Esophagus squamous epithelium (tissue), 5 donors: ENCODE results near the gene PI4K2A. TPM values are rescaled to one million over a fixed set of nuclear protein-coding genes. Genes with fewer than 3 reads are reported as not detected.
A peak's percentile ranks its signal among the peaks of the same experiment; 100 is the strongest.

Experiments
- DNase-seq: peaks from one replicate; lab custom pipeline; 2025; lab: John Stamatoyannopoulos, UW
- H3K27ac ChIP-seq, 4 donors: fragments of 200-600 bp; sonication (generic); one replicate each; pipeline ENCODE4 v1.5.1; 2016 to 2019; ENCODE audit warnings: mild to moderate bottlenecking in 1 of 4
- H3K27me3 ChIP-seq, 4 donors: fragments of 200-600 bp; sonication (generic); 1 replicate in 3 of 4; 2 replicates in 1 of 4; pipeline versions ENCODE4 v1.5.1 to v1.6.0; 2017 to 2021; ENCODE audit warnings: antibody characterized with exemption in 1 of 4
- H3K36me3 ChIP-seq, 3 donors: fragments of 200-600 bp; sonication (generic); one replicate each; pipeline ENCODE4 v1.5.1; 2016 to 2019
- H3K4me1 ChIP-seq, 3 donors: fragments of 200-600 bp; sonication (generic); one replicate each; pipeline ENCODE4 v1.5.1; 2017 to 2019
- H3K4me3 ChIP-seq, 4 donors: fragments of 200-600 bp; sonication (generic); 1 replicate in 3 of 4; 2 replicates in 1 of 4; pipeline ENCODE4 v1.5.1; 2016 to 2019; ENCODE audit warnings: mild to moderate bottlenecking in 2 of 4, moderate library complexity in 1 of 4
- H3K9me3 ChIP-seq, 3 donors: fragments of 200-600 bp; sonication (generic); one replicate each; pipeline ENCODE4 v1.5.1; 2016 to 2019
- CTCF ChIP-seq, 6 experiments: fragments of 450-650 bp in 4 of 6; fragments of 200-600 bp in 2 of 6; sonication (generic) in 2 of 6; IDR thresholded peaks; one replicate each; pipeline ENCODE4 v1.5.1; 2016 to 2019; ENCODE audit warnings: antibody characterized with exemption in 6 of 6, mild to moderate bottlenecking in 4 of 6, moderate library complexity in 4 of 6
- POLR2A ChIP-seq, 4 donors: fragments of 450-650 bp; IDR thresholded peaks; one replicate each; pipeline ENCODE4 v1.6.1; 2017; ENCODE audit warnings: antibody characterized with exemption in 4 of 4, mild to moderate bottlenecking in 4 of 4, moderate library complexity in 3 of 4
- WGBS, 2 donors: methylation state at CpG; one replicate each; pipeline ENCODE4 v1.1.5; 2018; 5-methylcytosine and 5-hydroxymethylcytosine counted together
- intact Hi-C: fragments of 100-400 bp; cut with DNase I; formaldehyde crosslinking; loops from one replicate; pipeline ENCODE4 v1.15.0; 2022
- total RNA-seq, 4 donors: library from RNA; depleted of rRNA; stranded (reverse); fragments of >200 nt; gene quantifications; one replicate each; pipeline ENCODE4 v1.1.0, GENCODE V29; 2016
- donor health status: DM: yes; HTN: yes; CAD: no.

PI4K2A gene
- total RNA-seq, 4 donors from 2014 or later, result 14.0 to 29.3 (median 19.6) TPM

- Histone ChIP-seq H3K36me3 (peaks cover 0 to 12% (median 0%) of the 10 kb centered on the region in 3 donors), H3K27me3 (peaks cover 0 to 81% (median 0%) of the 10 kb centered on the region in 4 donors), H3K4me1 (peaks cover 8 to 59% (median 40%) of the 10 kb centered on the region in 3 donors), H3K9me3 (no peaks in the 10 kb centered on the region), H3K4me3 (no peak overlapping the region), H3K27ac (peak overlapping the region; percentile 28 to 92 (median 82))
- no peak for DNase-seq
- TF ChIP-seq POLR2A (IDR thresholded peaks at IDR 0.05) (no peak), CTCF (IDR thresholded peaks at IDR 0.05) (no peak)
- WGBS, 2 donors, result 67 to 88% methylated on average over 1 to 2 of the region's 2 CpGs
- intact Hi-C loops, result no loop called here
These were observed 79.1 kb downstream of the PI4K2A start for GRCh38 chr10:97719602-97720001.

- Histone ChIP-seq H3K4me3 (no peak overlapping the region), H3K4me1 (peaks cover 8 to 46% (median 29%) of the 10 kb centered on the region in 3 donors), H3K9me3 (no peaks in the 10 kb centered on the region), H3K27ac (peak overlapping the region in 1 of 4 donors; percentile 5), H3K27me3 (peaks cover 0 to 56% (median 0%) of the 10 kb centered on the region in 4 donors), H3K36me3 (peaks cover 0 to 10% (median 0%) of the 10 kb centered on the region in 3 donors)
- intact Hi-C loops, result no loop called here
- no peak for TF ChIP-seq POLR2A (IDR thresholded peaks at IDR 0.05)
- no peak for TF ChIP-seq CTCF (IDR thresholded peaks at IDR 0.05)
- WGBS, 2 donors, result 76 to 78% methylated on average over 11 to 12 of the region's 12 CpGs
- DNase-seq, result no peak
These were observed 81.7 kb downstream of the PI4K2A start for GRCh38 chr10:97721871-97722780.

- no peak for DNase-seq
- intact Hi-C loops, result no loop called here
- H3K36me3 ChIP-seq, result peaks cover 0 to 2% (median 0%) of the 10 kb centered on the region in 3 donors
- peaks cover 8 to 40% (median 20%) of the 10 kb centered on the region in 3 donors for H3K4me1 ChIP-seq
- H3K27me3 ChIP-seq, result peaks cover 0 to 47% (median 0%) of the 10 kb centered on the region in 4 donors
- 43 to 75% methylated on average over 1 to 2 of the region's 3 CpGs for WGBS, 2 donors
- H3K4me3 ChIP-seq, result no peak overlapping the region
- no peaks in the 10 kb centered on the region for H3K9me3 ChIP-seq
- no peak for TF ChIP-seq POLR2A (IDR thresholded peaks at IDR 0.05)
- TF ChIP-seq CTCF (IDR thresholded peaks at IDR 0.05), result no peak
- H3K27ac ChIP-seq, result no peak overlapping the region
These were observed 82.5 kb downstream of the PI4K2A start for GRCh38 chr10:97723001-97723400.

- H3K9me3 ChIP-seq, result no peaks in the 10 kb centered on the region
- 47 to 51% methylated on average over 5 of the region's 5 CpGs for WGBS, 2 donors
- no peak overlapping the region for H3K27ac ChIP-seq
- no peaks in the 10 kb centered on the region for H3K36me3 ChIP-seq
- intact Hi-C loops, result no loop called here
- H3K27me3 ChIP-seq, result peaks cover 0 to 38% (median 0%) of the 10 kb centered on the region in 4 donors
- no peak for TF ChIP-seq POLR2A (IDR thresholded peaks at IDR 0.05)
- TF ChIP-seq CTCF (IDR thresholded peaks at IDR 0.05), result no peak
- H3K4me1 ChIP-seq, result peaks cover 0 to 26% (median 6%) of the 10 kb centered on the region in 3 donors
- no peak overlapping the region for H3K4me3 ChIP-seq
- DNase-seq, result no peak
These were observed 84.0 kb downstream of the PI4K2A start for GRCh38 chr10:97724341-97724941.

Other genes with a start within 250 kb of the PI4K2A start
- 10 to 100 TPM; 14.9 to 33.4 (median 23.9) TPM for gene RRP12, start 239.3 kb upstream of the PI4K2A start, total RNA-seq
- 100 to 1,000 TPM; 310 to 700 (median 514) TPM for gene PGAM1, start 214.5 kb upstream of the PI4K2A start, total RNA-seq
- 10 to 100 TPM; 12.4 to 44.8 (median 24.7) TPM for gene EXOSC1, start 194.7 kb upstream of the PI4K2A start, total RNA-seq
- gene ZDHHC16, start 194.5 kb upstream of the PI4K2A start, total RNA-seq, result 10 to 100 TPM; 17.0 to 36.9 (median 28.2) TPM
- gene MMS19, start 142.2 kb upstream of the PI4K2A start, total RNA-seq, result 10 to 100 TPM; 57.7 to 93.3 (median 65.1) TPM
- gene UBTD1, start 141.7 kb upstream of the PI4K2A start, total RNA-seq, result 1 to 10 TPM; 4.3 to 8.5 (median 5.8) TPM
- gene ANKRD2, start 67.9 kb upstream of the PI4K2A start, total RNA-seq, result under 1 TPM in 1 of 4 donors, not detected in 3; 0.79 TPM
- gene HOGA1, start 56.3 kb upstream of the PI4K2A start, total RNA-seq, result 1 to 10 TPM in 3 of 4 donors, under 1 TPM in 1; 0.62 to 1.1 (median 1.1) TPM
- not detected for gene C10orf62, start 51.0 kb upstream of the PI4K2A start, total RNA-seq
- 1 to 10 TPM in 2 of 4 donors, under 1 TPM in 2; 0.34 to 3.6 (median 1.2) TPM for gene MORN4, start 7.2 kb upstream of the PI4K2A start, total RNA-seq
- gene AVPI1, start 46.6 kb downstream of the PI4K2A start, total RNA-seq, result 10 to 100 TPM in 3 of 4 donors, 1 to 10 TPM in 1; 7.7 to 21.7 (median 15.4) TPM
- gene MARVELD1, start 73.1 kb downstream of the PI4K2A start, total RNA-seq, result 10 to 100 TPM in 2 of 4 donors, 1 to 10 TPM in 2; 4.0 to 20.5 (median 12.3) TPM
- gene ZFYVE27, start 96.5 kb downstream of the PI4K2A start, total RNA-seq, result 10 to 100 TPM; 10.1 to 16.0 (median 13.4) TPM
- 1 to 10 TPM in 1 of 4 donors, under 1 TPM in 2, not detected in 1; 0.44 to 2.7 (median 0.70) TPM for gene SFRP5, start 131.3 kb downstream of the PI4K2A start, total RNA-seq
- 1 to 10 TPM in 3 of 4 donors, under 1 TPM in 1; 0.30 to 3.3 (median 1.7) TPM for gene GOLGA7B, start 209.2 kb downstream of the PI4K2A start, total RNA-seq